HL-60/S4 treated with phorbol 12-myristate 13-acetate at 8.2 ng/mL for 4 days and 3 days (cell line): ENCODE measurements around the gene CT45A6.
"Not testable (repeated sequence)": the region's sequence is repeated elsewhere in the genome, so short reads cannot be mapped to it uniquely, and the experiment has no call there.

Source experiments
- in situ Hi-C: fragments of 300-500 bp; cut with MboI; formaldehyde crosslinking; loops from 2 replicates; pipeline ENCODE4 v1.15.0; 2022; ENCODE audit warnings: low sequenced_read_pairs

CT45A6 gene

GRCh38 chrX:135802687-135803086 lies at the start of gene CT45A6:
TSS of gene CT45A6 (minus strand) at chrX:135802787. CDS start at chrX:135798993, 3,794 bp downstream.
- in situ Hi-C loops = not testable (repeated sequence)

- in situ Hi-C loops = not testable (repeated sequence)
Measured at GRCh38 chrX:135837180-135837579, 34.6 kb upstream of the CT45A6 start, which contains the start of gene CT45A7. TSS of gene CT45A7 (minus strand) at chrX:135837280. CDS start at chrX:135833533, 3,747 bp downstream.

DNA sequence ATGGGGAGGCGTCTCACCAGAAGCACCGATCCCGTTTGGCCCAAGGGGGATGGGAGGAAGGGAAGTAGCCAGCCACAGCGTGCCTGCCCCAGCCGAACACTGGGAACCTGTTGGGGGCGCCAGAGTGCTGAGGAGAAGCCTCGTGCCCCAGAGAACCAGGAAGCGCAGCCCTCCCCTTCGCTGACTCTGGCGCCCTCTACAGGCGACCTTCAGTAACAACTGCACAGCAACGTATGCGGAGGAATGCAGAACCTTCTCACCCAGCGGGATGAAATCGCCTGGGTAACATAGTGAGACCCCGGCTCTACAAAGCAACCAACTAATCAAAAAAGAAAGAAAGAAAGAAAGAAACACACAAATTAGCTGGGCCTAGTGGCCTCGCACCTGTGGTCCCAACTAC lies 17.3 kb upstream of the CT45A6 start, which contains the start of gene CT45A2:
TSS of gene CT45A2 (minus strand) at position 101 of the 400 bp plus-strand sequence. CDS start 3,747 bp downstream, outside the sequence.
- in situ Hi-C loops = not testable (repeated sequence)

GRCh38 chrX:135785403-135785802 lies 17.2 kb downstream of the CT45A6 start, which contains the start of gene CT45A5:
TSS of gene CT45A5 (minus strand) at chrX:135785503. CDS start at chrX:135781729, 3,774 bp downstream.
- in situ Hi-C loops = not testable (repeated sequence)

DNA sequence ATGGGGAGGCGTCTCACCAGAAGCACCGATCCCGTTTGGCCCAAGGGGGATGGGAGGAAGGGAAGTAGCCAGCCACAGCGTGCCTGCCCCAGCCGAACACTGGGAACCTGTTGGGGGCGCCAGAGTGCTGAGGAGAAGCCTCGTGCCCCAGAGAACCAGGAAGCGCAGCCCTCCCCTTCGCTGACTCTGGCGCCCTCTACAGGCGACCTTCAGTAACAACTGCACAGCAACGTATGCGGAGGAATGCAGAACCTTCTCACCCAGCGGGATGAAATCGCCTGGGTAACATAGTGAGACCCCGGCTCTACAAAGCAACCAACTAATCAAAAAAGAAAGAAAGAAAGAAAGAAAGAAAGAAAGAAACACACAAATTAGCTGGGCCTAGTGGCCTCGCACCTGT lies 34.5 kb downstream of the CT45A6 start, which contains the start of gene CT45A3:
TSS of gene CT45A3 (minus strand) at position 101 of the 400 bp plus-strand sequence. CDS start 3,747 bp downstream, outside the sequence.
- in situ Hi-C loops = not testable (repeated sequence)

GRCh38 chrX:135744739-135745138 lies 57.8 kb downstream of the CT45A6 start:
- in situ Hi-C loops = not testable (repeated sequence)
